Dermis microvascular lymphatic vessel endothelial cell (primary cell): Measurements from ENCODE around the gene ZNF189. TPM values are rescaled to one million over a fixed set of nuclear protein-coding genes. Genes with fewer than 3 reads are reported as not detected.

Experiments
- DNase-seq, 2 donors: peaks; one replicate each; pipeline versions ENCODE4 v3.0.0 to v3.0.0-alpha.2; 2010; ENCODE audit warnings: low read depth in 2 of 2
- total RNA-seq: library from RNA; depleted of rRNA; stranded (reverse); fragments of >200 nt; gene quantifications from 2 replicates; pipeline ENCODE4 v1.2.1, GENCODE V29; 2014

The ZNF189 gene
- total RNA-seq, 1 donor from 2014 or later: 23.1 TPM

- no peak for DNase-seq
These were observed 20.1 kb downstream of the ZNF189 start for GRCh38 chr9:101418518-101419430.

- DNase-seq: no peak
These were observed 21.2 kb downstream of the ZNF189 start for GRCh38 chr9:101419863-101420262.

- DNase-seq: no peak
These were observed 23.0 kb downstream of the ZNF189 start for GRCh38 chr9:101421653-101422065.

GRCh38 chr9:101427358-101427757 is 28.7 kb downstream of the ZNF189 start:
- DNase-seq: no peak

GRCh38 chr9:101427957-101428655 is 29.5 kb downstream of the ZNF189 start:
- DNase-seq: no peak

GRCh38 chr9:101428909-101429308 is 30.3 kb downstream of the ZNF189 start:
- no peak for DNase-seq

- DNase-seq: no peak
These were observed 31.1 kb downstream of the ZNF189 start for GRCh38 chr9:101429736-101430135.

- no peak for DNase-seq
These were observed 33.5 kb downstream of the ZNF189 start for GRCh38 chr9:101432171-101432570.

- DNase-seq: no peak
These were observed 34.1 kb downstream of the ZNF189 start for GRCh38 chr9:101432740-101433139.

GRCh38 chr9:101433229-101433628 is 34.6 kb downstream of the ZNF189 start:
- DNase-seq: no peak

GRCh38 chr9:101434998-101435397 is 36.3 kb downstream of the ZNF189 start:
- DNase-seq: no peak

GRCh38 chr9:101435601-101436079 is 37.0 kb downstream of the ZNF189 start, which contains the start of gene ALDOB:
ALDOB (minus strand) TSS chr9:101435774; CDS start chr9:101430887, 4,887 bp downstream.
- no peak for DNase-seq

GRCh38 chr9:101437806-101438232 is 39.2 kb downstream of the ZNF189 start:
- no peak for DNase-seq

GRCh38 chr9:101438523-101438922 is 39.9 kb downstream of the ZNF189 start:
- DNase-seq: no peak

- no peak for DNase-seq
These were observed 42.1 kb downstream of the ZNF189 start for GRCh38 chr9:101440714-101441230.

- DNase-seq: no peak
These were observed 43.7 kb downstream of the ZNF189 start for GRCh38 chr9:101442318-101442717.

- no peak for DNase-seq
These were observed 44.1 kb downstream of the ZNF189 start for GRCh38 chr9:101442736-101443135.

GRCh38 chr9:101443364-101443771 is 44.7 kb downstream of the ZNF189 start:
- no peak for DNase-seq

- no peak for DNase-seq
These were observed 46.8 kb downstream of the ZNF189 start for GRCh38 chr9:101445353-101446029.

GRCh38 chr9:101446732-101447131 is 48.1 kb downstream of the ZNF189 start:
- DNase-seq: no peak

- no peak for DNase-seq
These were observed 50.0 kb downstream of the ZNF189 start for GRCh38 chr9:101448680-101449070.
